Stimulated activated CD4-positive, alpha-beta T cell treated with anti-CD3 and anti-CD28 coated beads, Interleukin-12 subunit alpha, Interleukin-12 subunit beta, amount 100 ng/mL, for 24 hours (primary cell): ENCODE data around the gene LGALS9B.
"Not testable (repeated sequence)": the region's sequence is repeated elsewhere in the genome, so short reads cannot be mapped to it uniquely, and the experiment has no call there.

Experiments
- DNase-seq, 2 experiments: peaks; one replicate each; pipeline ENCODE4 v3.0.0-alpha.2; 2020; ENCODE audit warnings: low read depth in 2 of 2

LGALS9B gene

DNA sequence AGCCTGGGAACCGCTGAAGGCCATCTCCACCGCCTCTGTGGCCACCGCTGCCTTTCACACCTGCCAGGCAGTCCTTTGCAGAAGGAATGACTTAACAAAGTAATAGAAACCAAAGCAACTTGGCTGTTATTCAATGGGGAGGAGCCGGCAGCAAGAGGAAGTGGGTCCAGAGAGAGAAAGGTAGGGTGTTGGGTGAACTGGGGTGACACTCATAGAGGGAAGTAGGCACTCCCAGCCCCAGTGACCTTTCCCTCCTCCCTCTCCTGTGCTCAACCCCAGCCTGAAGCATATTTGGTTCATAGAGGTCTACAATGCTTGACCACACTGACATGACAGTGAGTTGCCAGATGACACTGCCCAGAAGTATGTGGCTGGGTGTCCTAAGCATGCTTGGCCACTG, at the start of gene LGALS9B:
Gene LGALS9B (minus strand): TSS at position 93 of the 400 bp plus-strand sequence. CDS start 69 bp downstream, at position 24.
- not testable (repeated sequence) for DNase-seq

DNA sequence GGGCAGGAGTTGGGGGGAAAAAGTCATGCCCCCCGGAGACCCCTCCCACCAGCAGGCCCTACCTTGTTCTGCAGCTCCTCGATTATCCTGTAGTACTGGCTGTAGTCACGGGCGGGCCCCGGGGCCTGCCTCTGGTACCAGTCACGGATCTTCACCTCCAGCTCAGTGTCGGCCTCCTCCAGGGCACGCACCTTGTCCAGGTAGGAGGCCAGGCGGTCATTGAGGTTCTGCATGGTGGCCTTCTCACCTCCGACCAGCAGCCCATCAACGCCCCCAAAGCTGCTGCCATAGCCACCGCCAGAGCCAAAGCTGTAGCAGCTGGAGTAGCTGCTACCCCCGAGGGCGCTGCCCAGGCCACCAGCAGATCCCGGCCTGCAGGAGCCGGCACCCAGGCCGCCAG, 49.6 kb upstream of the LGALS9B start:
- DNase-seq = not testable (repeated sequence)

DNA sequence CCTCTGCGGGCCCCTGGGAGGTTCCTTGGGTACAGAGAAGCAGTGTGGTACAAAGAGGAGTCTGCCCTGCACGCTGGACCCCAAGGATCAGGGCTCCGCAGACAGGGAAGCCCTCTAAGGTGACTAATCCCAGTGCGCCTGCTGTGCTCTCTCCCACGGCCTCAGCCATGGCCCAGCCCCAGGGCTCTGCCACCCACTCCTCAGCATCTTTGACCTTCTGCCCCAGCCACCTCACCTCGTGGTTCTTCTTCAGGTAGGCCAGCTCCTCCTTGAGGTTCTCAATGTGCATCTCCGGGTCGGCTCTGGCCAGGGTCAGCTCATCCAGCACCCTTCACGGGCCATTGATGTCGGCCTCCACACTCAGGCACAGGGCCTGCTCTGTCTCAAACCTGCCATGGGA, 47.8 kb upstream of the LGALS9B start:
- not testable (repeated sequence) for DNase-seq

DNA sequence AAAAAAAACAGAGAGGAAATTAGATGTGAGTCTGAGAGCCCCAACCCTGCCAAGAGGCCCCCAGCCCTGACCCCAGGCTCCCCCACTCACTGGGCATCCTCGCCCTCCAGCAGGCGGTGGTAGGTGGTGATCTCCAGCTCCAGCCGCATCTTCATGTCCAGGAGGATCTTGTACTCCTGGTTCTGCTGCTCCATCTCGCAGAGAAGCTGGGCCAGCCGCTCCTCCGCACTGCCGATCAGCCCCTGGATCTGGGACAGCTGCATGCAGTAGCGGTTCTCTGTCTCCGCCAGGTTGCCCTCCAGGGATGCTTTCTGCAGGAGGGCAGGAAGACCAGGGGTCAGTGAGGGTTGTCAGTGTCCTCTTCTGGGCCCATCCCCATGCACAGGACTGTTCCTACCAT, 46.2 kb upstream of the LGALS9B start:
- not testable (repeated sequence) for DNase-seq

DNA sequence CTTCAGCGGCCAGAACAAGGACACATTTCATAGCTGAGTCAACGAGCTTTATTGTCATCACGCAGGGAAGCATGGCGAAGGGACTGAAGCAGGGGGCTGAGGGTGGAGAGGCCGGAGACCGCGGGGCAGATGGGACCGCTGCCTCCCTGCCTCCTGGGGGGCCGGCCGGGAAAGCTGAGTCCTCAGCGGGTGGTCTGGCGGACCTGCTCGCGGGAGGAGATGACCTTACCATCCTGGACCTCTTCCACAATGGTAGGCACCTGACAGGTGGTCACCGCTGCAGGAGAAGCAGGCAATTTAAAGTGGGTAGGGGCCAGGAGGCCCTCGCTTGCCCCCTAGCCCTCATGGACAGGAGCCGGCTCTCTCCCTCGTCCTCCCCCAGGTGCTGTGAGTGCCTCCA, 45.0 kb upstream of the LGALS9B start:
- not testable (repeated sequence) for DNase-seq

DNA sequence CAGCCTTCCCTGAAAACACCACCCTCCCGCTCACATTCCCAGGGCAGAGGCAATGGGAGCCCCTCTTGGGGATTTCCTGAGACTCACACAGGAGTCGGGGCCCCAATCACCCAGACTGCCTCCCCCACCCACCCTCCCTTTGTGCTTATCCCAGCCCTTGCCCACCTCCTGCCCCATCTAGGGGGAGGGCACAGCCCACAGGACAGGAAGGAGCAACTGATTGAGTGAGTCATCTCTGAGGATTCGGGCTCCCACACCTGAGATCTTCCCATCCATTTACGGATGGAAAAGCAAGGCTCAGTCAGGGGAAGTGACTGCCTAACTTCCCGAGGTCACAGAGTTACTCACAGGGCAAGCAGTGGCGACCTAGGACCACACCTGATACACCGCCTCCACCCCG, 44.4 kb upstream of the LGALS9B start:
- DNase-seq = not testable (repeated sequence)

DNA sequence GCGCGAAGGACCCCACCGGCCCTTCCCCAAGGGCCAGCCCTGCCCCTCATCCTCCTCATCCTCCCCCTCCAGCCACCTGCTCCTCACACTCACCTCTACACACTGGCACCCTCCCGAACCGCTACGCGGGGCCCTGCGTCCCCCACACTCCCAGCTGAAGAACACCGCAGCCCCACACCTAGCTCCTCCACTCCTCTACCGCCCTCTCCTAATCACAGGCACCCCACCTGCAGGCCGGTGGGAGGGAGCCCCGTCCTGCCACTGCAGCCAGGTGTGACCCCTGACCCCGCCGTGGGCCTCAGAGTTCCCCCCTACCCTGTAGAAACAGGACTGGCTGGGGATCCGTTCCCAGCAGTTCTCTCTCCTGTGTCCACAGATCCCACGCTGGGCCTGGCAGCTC, 38.0 kb upstream of the LGALS9B start:
- not testable (repeated sequence) for DNase-seq

DNA sequence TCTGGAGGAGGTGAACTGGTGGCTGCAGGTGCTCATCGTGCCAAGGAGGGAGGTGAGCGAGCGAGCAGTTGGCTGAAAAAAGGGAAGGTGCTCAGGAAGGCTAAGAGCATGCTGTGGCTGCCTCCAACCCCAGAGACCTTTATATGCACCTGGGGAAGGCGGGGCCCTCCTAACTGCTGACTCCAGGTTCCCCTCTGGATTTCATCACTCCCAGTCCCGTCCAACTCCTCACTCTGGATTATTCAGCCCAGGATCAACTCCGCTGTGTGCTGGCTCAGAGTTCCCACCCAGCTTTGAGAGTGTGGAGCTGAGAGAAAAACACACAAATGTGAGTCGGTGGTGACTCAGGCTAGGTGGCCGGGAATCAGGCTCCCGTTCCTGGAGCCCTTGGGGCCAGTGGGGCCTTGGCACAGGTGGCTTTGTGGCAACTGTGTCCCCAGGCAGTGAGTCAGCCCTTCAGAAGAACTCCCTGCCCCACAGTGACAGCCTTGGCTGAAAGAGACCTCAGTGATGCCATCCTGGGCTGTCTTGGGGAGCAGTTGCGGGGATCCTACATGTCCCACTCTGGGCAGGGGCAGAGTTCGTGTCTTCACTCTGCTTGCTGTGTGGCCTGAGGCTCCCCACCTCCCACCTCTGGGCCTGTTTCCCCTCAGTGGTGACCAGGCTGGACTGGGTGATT, 37.2 kb upstream of the LGALS9B start:
- not testable (repeated sequence) for DNase-seq

DNA sequence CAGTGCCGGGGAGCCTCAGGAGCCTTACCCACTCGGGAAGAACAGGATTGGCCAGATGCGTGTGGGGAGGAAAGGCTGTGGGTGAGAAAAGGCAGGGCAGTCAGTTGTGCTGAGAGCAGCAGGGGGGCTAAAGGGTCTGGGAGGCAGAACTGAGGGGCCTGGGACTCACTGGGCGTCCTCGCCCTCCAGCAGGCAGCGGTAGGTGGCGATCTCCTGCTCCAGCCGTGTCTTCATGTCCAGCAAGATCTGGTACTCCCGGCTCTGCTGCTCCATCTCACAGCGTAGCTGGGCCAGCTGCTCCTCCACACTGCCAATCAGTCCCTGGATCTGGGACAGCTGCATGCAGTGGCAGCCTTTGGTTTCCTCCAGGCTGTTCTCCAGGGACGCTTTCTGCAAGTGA, 34.6 kb upstream of the LGALS9B start:
- not testable (repeated sequence) for DNase-seq

DNA sequence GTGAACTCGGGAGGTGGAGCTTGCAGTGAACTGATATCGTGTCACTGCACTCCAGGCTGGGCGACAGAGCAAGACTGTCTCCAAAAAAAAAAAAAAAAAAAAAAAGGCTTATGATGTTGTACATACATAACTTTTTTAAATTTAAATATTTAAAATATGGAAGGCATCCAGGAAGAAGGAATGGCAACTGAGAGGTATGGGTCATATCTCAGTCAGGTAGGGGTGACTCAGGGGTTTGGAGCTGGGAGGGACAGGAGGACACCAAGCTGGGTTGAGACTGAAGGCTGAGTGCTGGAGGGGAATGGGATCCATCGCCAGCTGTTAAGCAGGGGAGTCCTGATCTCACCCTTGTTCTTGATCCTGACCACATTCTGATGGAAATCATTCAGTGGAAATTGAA, 33.0 kb upstream of the LGALS9B start:
- not testable (repeated sequence) for DNase-seq

DNA sequence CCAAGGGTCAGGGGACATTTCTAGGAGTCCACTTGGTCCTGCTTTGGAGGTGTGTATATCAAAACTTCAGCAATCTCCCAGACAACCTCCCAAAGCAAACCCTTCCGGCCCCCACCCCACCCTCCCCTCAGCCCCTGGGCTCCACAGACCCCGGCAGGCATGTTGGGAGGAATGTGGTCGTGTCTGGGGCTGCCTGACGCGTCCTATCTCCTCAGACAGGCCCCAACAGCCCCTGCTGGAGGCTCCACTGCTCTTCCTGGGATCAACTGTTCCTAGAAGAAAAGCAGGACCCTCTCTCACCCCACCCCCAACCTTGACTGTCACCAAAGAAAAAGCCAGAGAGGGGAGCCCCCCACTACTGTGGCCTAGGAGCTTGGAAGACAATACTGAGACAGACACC, 28.1 kb upstream of the LGALS9B start:
- DNase-seq = not testable (repeated sequence)

DNA sequence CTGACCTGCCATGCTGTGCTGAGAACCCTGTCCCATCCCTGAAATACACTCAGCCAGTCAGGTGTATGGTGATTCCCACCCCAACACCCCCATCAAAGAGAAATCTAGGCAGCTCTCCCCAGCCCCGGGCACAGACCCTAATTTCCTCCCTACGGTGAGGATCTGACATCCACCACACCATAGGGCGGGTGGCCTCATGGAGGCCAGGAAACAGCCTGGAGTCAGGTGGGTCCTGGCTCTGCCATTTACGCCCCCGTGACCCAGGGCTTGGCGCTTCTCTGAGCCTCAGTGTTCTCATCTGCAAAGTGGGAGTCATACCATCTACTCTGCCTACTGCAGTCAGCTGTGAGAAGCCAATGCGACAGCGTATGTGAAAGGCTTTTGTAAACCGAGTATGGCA, 27.4 kb upstream of the LGALS9B start:
- DNase-seq = not testable (repeated sequence)

DNA sequence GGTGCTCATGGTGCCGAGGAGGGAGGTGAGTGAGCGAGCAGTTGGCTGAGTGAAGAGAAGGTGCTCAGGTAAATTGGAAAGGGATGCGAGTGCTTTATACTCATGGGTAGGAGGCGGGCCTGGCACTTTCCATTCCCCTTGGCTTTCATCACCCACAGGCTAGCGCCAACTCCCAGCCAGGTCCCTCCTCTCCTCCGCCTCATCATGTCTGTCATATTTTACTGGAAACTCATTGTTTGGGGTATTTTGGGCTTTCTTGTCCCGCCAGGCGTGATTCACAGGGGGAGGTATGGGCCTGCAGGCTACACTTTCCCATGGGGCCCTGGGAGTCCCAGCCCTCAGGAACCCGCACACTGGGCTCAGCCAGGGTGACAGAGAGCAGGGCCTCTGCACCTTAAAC, 26.8 kb upstream of the LGALS9B start:
- DNase-seq = not testable (repeated sequence)

DNA sequence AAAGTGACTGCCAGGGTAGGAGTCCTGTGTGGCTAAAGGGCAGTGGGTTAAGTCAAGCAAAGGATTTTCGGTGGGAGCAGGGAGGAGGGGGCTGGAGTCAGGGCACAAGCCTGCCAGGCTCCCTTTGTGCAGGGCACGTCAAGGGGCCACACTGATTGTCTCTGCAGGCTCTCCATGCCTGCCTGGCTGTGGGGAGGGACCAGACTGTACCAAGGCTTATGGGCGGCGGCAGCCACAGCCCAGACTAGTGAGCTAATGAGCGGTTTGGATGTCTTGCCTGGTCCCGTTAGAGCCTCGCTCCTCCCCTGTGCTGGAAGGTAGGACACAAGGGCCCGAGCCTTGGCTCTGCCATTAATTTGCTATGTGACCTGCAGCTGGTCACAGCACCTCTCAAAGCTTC, 25.6 kb upstream of the LGALS9B start:
- DNase-seq = not testable (repeated sequence)

DNA sequence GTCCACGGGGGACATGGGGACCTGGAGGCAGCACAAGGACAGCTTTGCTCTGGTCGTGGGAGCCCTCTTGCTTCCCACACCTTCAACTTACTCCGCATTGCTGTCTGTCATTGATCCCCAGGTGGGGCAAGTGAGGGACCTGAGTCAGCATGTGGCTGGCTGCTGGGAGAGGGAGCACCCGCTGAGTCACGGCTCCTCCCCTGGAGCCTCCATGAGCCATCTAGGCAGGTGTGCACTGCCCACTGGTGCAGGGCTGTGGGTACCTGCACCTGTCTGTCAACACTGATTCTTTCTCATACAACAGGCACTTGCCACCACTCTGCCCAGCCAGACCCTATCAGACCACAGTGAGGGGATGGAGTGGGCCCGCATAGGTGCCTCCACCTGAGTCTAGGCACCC, 24.8 kb upstream of the LGALS9B start:
- DNase-seq = not testable (repeated sequence)

DNA sequence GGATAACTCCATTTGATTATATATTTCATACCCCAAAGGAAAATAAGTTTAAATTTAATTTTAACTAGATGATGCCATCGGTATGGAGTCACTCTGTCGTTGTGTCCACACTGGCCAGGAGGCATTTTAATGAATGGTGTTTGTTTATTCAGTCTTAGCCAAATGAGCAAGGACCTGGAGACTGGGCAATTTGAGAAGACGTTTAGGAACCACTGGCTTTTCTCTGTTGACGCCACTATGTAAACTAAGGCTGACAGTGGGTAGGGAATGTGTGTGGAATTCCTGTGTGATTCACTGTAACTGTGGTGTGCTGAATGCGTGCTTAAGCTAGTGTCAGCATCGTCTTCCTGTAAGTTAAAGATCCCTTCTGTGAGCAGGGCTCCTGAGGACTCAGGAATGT, 17.6 kb upstream of the LGALS9B start:
- not testable (repeated sequence) for DNase-seq

DNA sequence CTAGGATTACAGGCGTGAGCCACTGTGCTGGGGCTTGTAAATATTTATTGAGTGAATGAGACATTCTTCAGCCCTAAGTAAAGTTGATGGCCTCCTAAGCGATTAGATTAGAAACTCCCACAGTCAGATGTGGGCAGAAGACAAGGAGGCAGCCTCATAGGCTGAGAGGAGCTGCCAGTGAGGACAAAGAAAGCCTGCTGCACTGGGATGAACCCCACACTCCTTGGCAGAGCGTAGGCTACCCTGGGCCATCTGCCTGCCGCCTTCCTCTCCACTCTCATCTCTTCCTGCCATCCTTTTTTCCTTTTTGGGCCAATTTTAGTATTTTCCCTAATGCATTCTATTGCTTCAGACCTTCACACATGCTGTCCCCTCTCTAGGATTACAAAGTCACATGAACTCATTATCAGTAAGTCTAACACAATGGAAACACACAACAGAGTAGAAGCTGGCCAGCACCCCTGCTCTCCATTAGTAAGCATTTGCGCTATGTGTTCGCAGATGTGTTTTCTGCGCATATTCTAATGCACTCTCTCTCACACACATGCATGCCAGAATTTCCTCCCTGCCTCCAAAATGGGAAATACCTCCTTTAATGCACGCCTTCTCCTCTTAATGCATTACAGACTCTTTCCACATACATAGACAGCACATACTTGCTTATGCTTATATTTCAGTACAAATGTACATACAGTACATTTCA, 12.7 kb upstream of the LGALS9B start:
- not testable (repeated sequence) for DNase-seq

DNA sequence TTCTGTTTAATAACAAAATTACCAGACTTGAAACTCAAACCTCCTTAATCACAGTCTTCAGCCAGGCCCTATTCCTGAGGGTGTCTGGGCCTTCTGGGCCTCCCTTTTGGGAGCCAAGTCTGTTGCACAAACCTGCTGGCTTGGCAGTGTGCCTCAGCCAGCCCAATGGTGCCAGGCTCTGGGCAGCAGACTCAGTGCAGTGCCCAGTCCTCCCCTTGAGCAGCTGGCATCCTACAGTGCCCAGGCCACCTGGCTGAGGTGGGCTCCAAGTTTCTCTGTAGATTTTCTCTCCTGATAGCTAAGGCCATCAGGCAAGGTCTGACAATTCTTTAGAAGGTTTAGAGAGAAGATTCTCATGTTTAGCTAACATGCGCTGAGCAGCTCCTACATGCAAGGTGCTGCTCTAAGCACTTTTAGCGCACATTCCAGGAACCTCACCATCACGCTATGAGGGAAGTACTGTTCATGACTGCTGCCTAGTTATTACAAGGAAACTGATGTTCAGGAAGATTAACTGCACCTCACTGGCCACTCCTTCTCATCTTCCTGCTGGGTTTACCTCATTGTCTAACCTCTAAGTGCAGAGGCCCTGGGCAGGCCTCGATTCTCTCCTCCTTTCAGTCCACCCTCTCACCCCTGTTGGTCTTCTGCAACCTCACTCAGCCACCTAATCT, 10.2 kb upstream of the LGALS9B start:
- not testable (repeated sequence) for DNase-seq

DNA sequence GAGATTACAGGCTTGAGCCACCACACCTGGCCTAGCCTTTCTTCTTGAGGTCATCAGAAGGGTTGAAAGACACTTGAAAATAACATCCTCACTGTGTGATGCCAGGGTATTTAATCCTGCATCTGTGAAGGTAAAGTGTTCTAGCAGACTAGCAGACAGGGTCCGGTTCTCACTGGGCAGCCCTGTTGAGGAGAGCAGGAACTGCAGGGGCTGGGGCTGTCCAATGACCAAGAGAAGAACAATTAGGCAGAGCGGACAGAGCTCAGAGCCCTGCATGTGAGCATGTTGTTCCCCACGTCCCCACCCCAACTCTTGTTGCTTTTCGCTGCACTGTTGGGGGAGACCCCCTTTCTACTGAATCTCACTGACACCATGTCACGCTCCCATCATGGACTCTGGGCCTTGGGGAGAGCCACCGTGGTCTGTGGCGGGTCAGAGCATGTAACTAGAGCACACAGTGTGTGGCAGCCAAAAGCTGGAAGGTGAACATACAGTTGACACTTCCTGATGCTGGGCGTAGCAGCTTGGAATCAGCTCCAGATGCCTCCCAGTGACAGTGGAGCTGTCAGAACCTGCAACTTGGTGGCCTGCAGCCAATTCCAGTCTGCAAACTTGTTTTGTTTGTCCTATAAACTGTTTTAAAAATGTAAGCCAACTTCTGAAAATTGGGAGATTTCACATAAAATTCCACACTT, 7.9 kb upstream of the LGALS9B start:
- not testable (repeated sequence) for DNase-seq

DNA sequence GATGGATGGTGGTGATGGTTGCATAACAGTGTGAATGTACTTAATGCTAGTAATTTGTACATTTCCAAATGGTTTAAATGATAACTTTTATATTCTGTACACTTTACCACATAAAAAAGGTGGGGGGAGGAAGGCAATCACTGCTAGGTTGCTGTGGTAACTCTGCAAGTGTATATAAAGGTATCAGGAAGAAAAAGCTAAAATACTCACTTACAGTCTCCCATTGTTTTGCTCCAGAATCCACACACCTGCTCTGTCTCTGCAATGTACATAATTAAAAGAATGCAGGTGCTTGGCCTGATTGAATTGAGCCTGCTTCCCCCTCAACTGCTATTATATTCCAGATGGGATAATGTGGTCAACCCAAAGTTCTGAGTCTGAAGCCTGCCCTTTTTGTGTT, 6.7 kb upstream of the LGALS9B start:
- DNase-seq = not testable (repeated sequence)

DNA sequence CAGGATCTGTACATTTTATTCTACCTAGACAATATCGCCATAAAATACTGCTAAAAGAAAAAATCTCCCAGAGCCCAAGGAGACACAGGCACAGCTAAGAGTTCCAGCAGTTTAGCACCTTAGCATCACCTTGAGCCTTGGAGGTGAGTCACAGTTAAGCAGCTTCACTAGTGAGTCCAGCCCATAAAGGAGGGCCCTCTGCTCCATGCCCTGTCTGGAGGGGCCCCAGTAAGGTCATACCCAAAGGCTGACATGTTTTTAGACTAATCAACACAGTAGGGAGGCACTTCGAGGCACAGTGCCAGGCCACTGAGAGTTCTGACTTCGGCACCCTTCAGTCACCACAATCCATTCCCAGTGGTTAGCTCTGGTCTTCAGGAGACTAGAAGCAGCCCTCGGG, 2.6 kb upstream of the LGALS9B start:
- DNase-seq = not testable (repeated sequence)

DNA sequence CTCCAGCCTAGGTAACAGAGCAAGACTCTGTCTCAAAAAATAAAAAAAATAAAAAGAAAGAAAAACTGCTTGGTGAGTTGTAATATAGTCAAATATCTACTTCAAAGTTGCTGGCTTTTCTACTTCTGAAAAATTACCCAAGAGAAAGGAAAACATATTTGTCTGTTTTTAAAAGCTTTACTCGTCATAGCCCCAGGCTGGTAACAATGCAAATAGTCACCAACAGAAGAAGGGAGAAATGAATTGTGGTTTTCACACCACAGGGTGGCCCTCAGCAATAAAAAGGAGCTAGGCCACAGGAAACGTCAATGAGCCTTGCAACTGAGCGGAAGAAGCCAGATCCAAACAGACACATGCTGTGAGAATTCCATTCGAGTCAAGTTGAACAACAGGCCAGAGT, 1.8 kb upstream of the LGALS9B start:
- not testable (repeated sequence) for DNase-seq
